Neuron (in vitro differentiated cells): ENCODE results near the gene JAK2.
"Not testable (repeated sequence)": the region's sequence is repeated elsewhere in the genome, so short reads cannot be mapped to it uniquely, and the experiment has no call there.

Experiments used
- H2AFZ ChIP-seq: one replicate; pipeline ENCODE4 v1.6.1; 2013; ENCODE audit warnings: low read depth, mild to moderate bottlenecking, inconsistent platforms, low read length, moderate library complexity
- H3K27me3 ChIP-seq: one replicate; pipeline ENCODE4 v1.6.1; 2013; ENCODE audit warnings: low read length; ENCODE audit not compliant: insufficient read depth
- H3K36me3 ChIP-seq: one replicate; pipeline ENCODE4 v1.6.1; 2013; ENCODE audit warnings: low read length; ENCODE audit not compliant: insufficient read depth
- H3K4me1 ChIP-seq: one replicate; pipeline ENCODE4 v1.6.1; 2013; ENCODE audit warnings: low read length; ENCODE audit not compliant: insufficient read depth
- H3K4me3 ChIP-seq: 2 replicates; pipeline ENCODE4 v1.5.1; 2013; ENCODE audit warnings: mild to moderate bottlenecking, low read length, moderate library complexity
- H3K9me3 ChIP-seq: one replicate; pipeline ENCODE4 v1.6.1; 2013; ENCODE audit warnings: low read length

Gene JAK2

DNA sequence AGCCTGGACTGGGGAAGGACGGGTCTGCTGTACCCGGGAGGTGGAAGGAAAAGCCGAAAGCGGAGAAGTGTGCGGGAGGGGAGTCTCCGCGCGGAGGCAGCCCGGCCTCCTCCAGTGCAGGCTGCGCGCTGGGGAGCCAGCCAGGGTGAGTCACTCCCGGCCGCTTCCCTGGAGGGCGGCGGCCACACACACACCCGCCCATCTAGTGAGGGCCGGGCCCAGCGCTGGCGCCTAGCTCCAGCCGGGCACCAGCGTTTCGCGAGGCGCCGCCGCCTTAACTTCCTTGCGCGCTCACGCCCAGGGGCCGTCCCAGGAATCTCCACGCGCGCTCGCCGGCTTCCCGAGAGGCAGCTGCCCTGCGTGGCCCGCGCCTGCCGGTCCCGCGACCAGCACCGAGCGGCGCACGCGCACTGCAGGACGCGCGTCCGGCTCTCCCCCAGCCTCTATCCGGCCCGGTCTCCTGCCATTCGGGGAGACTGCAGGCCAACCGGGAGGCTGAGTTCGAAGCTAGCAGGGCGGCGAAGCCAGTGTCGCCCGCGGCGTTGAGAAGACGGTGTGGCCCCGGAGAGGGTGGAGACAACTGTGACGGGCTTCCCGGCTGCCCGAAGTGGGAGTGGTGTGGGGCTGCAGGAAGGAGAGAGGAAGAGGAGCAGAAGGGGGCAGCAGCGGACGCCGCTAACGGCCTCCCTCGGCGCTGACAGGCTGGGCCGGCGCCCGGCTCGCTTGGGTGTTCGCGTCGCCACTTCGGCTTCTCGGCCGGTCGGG is at the start of gene JAK2:
Gene JAK2, plus strand, starts transcription at position 652 of the 765 bp plus-strand sequence. CDS start 36,716 bp downstream, outside the sequence.
- H3K9me3 ChIP-seq: no peaks in the 10 kb centered on the region
- H2AFZ ChIP-seq: peak within 1 kb of the TSS; percentile 89
- H3K36me3 ChIP-seq: no peaks in the 10 kb centered on the region
- peaks cover 18% of the 10 kb centered on the region for H3K4me1 ChIP-seq
- no peaks in the 10 kb centered on the region for H3K27me3 ChIP-seq
- peak within 1 kb of the TSS; percentile 92 for H3K4me3 ChIP-seq

- Histone ChIP-seq H3K4me3 (no peak overlapping the region), H3K27me3 (no peaks in the 10 kb centered on the region), H3K4me1 (peaks cover 11% of the 10 kb centered on the region), H2AFZ (no peak overlapping the region), H3K36me3 (no peaks in the 10 kb centered on the region), H3K9me3 (no peaks in the 10 kb centered on the region)
These were observed 48.8 kb upstream of the JAK2 start for GRCh38 chr9:4936277-4936676.

- H3K36me3 ChIP-seq: no peaks in the 10 kb centered on the region
- no peaks in the 10 kb centered on the region for H3K9me3 ChIP-seq
- peaks cover 11% of the 10 kb centered on the region for H3K4me1 ChIP-seq
- H3K4me3 ChIP-seq: no peak overlapping the region
- no peaks in the 10 kb centered on the region for H3K27me3 ChIP-seq
- no peak overlapping the region for H2AFZ ChIP-seq
These were observed 48.2 kb upstream of the JAK2 start for GRCh38 chr9:4936823-4937222.

GRCh38 chr9:4937446-4937845 is 47.6 kb upstream of the JAK2 start:
- H3K36me3 ChIP-seq: no peaks in the 10 kb centered on the region
- no peaks in the 10 kb centered on the region for H3K27me3 ChIP-seq
- H3K4me1 ChIP-seq: peaks cover 11% of the 10 kb centered on the region
- H2AFZ ChIP-seq: no peak overlapping the region
- H3K9me3 ChIP-seq: no peaks in the 10 kb centered on the region
- no peak overlapping the region for H3K4me3 ChIP-seq

- H3K27me3 ChIP-seq: no peaks in the 10 kb centered on the region
- no peaks in the 10 kb centered on the region for H3K36me3 ChIP-seq
- H2AFZ ChIP-seq: no peak overlapping the region
- peaks cover 11% of the 10 kb centered on the region for H3K4me1 ChIP-seq
- no peak overlapping the region for H3K4me3 ChIP-seq
- no peaks in the 10 kb centered on the region for H3K9me3 ChIP-seq
These were observed 46.6 kb upstream of the JAK2 start for GRCh38 chr9:4938496-4938895.

- Histone ChIP-seq H3K4me1 (peaks cover 11% of the 10 kb centered on the region), H3K4me3 (no peak overlapping the region), H3K27me3 (no peaks in the 10 kb centered on the region), H3K36me3 (no peaks in the 10 kb centered on the region), H3K9me3 (no peaks in the 10 kb centered on the region), H2AFZ (no peak overlapping the region)
These were observed 45.9 kb upstream of the JAK2 start for GRCh38 chr9:4939118-4939561.

GRCh38 chr9:4942042-4942691 is 42.9 kb upstream of the JAK2 start:
- not testable (repeated sequence) for H3K27me3 ChIP-seq, H3K9me3 ChIP-seq, H3K36me3 ChIP-seq, H2AFZ ChIP-seq, H3K4me3 ChIP-seq, H3K4me1 ChIP-seq

GRCh38 chr9:4943346-4943745 is 41.7 kb upstream of the JAK2 start:
- H3K9me3 ChIP-seq: no peaks in the 10 kb centered on the region
- no peaks in the 10 kb centered on the region for H3K4me1 ChIP-seq
- no peak overlapping the region for H3K4me3 ChIP-seq
- H3K27me3 ChIP-seq: no peaks in the 10 kb centered on the region
- no peaks in the 10 kb centered on the region for H3K36me3 ChIP-seq
- no peak overlapping the region for H2AFZ ChIP-seq

GRCh38 chr9:4944431-4945211 is 40.5 kb upstream of the JAK2 start:
- not testable (repeated sequence) for H3K9me3 ChIP-seq, H3K36me3 ChIP-seq, H2AFZ ChIP-seq, H3K4me3 ChIP-seq, H3K4me1 ChIP-seq, H3K27me3 ChIP-seq

- H3K4me3 ChIP-seq: no peak overlapping the region
- no peak overlapping the region for H2AFZ ChIP-seq
- H3K9me3 ChIP-seq: no peaks in the 10 kb centered on the region
- H3K27me3 ChIP-seq: no peaks in the 10 kb centered on the region
- no peaks in the 10 kb centered on the region for H3K36me3 ChIP-seq
- H3K4me1 ChIP-seq: no peaks in the 10 kb centered on the region
These were observed 38.1 kb upstream of the JAK2 start for GRCh38 chr9:4946937-4947336.

DNA sequence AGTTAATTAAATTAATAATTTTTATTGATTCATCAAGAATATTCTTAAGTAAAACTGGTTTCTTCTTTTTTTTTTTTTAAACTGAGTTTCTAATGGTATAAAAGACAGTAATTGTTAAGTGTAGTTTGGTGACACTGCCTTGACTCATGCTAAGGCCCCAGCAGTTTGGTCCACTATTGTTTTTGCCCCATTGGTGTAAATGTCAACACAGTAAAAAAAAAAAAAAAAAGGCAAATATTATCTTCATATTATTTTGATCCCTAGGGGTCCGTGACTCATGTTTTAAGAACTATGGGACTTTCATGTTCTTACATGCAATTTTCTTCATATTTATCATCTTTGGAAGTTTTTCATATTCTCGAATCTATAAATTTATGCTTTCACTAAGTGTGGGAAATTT is 29.2 kb upstream of the JAK2 start:
- no peaks in the 10 kb centered on the region for H3K4me1 ChIP-seq
- H3K27me3 ChIP-seq: no peaks in the 10 kb centered on the region
- H2AFZ ChIP-seq: no peak overlapping the region
- H3K36me3 ChIP-seq: no peaks in the 10 kb centered on the region
- no peaks in the 10 kb centered on the region for H3K9me3 ChIP-seq
- H3K4me3 ChIP-seq: no peak overlapping the region

GRCh38 chr9:4959031-4959430 is 26.0 kb upstream of the JAK2 start:
- Histone ChIP-seq H3K4me1 (no peaks in the 10 kb centered on the region), H3K27me3 (no peaks in the 10 kb centered on the region), H2AFZ (no peak overlapping the region), H3K4me3 (no peak overlapping the region), H3K9me3 (no peaks in the 10 kb centered on the region), H3K36me3 (no peaks in the 10 kb centered on the region)

GRCh38 chr9:4962085-4962484 is 23.0 kb upstream of the JAK2 start:
- H3K36me3 ChIP-seq: no peaks in the 10 kb centered on the region
- H3K27me3 ChIP-seq: no peaks in the 10 kb centered on the region
- H3K9me3 ChIP-seq: no peaks in the 10 kb centered on the region
- H3K4me3 ChIP-seq: no peak overlapping the region
- H3K4me1 ChIP-seq: peaks cover 5% of the 10 kb centered on the region
- H2AFZ ChIP-seq: no peak overlapping the region
